HG03378 (cell line): ENCODE data around the gene PTPRK.

Experiments
- ATAC-seq: cut with Tn5 transposase; IDR thresholded peaks from one replicate; pipeline ENCODE4 v1.9.1; 2021; ENCODE audit warnings: mild to moderate bottlenecking, moderate library complexity; ENCODE audit not compliant: unreplicated experiment

Gene PTPRK

GRCh38 chr6:128252341-128253176 is 267.8 kb downstream of the PTPRK start:
- ATAC-seq: peak; percentile 57

GRCh38 chr6:128251445-128252340 is 268.7 kb downstream of the PTPRK start:
- ATAC-seq: no peak

- ATAC-seq: no peak
Measured at GRCh38 chr6:128250370-128251070, 269.9 kb downstream of the PTPRK start.

GRCh38 chr6:128249429-128249828 is 271.0 kb downstream of the PTPRK start:
- ATAC-seq: no peak

- no peak for ATAC-seq
Measured at GRCh38 chr6:128246472-128247260, 273.7 kb downstream of the PTPRK start.

GRCh38 chr6:128244751-128245405 is 275.5 kb downstream of the PTPRK start:
- ATAC-seq: no peak

- no peak for ATAC-seq
Measured at GRCh38 chr6:128242765-128243403, 277.5 kb downstream of the PTPRK start.

- peak; percentile 39 for ATAC-seq
Measured at GRCh38 chr6:128241216-128241615, 279.2 kb downstream of the PTPRK start.

- ATAC-seq: peak; percentile 72
Measured at GRCh38 chr6:128240024-128240428, 280.4 kb downstream of the PTPRK start.

GRCh38 chr6:128239146-128239545 is 281.3 kb downstream of the PTPRK start:
- no peak for ATAC-seq

- ATAC-seq: no peak
Measured at GRCh38 chr6:128238225-128238624, 282.2 kb downstream of the PTPRK start.

- no peak for ATAC-seq
Measured at GRCh38 chr6:128235556-128235955, 284.8 kb downstream of the PTPRK start.

GRCh38 chr6:128233531-128233930 is 286.9 kb downstream of the PTPRK start:
- ATAC-seq: no peak

GRCh38 chr6:128230267-128230989 is 290.0 kb downstream of the PTPRK start:
- ATAC-seq: no peak

GRCh38 chr6:128225612-128226011 is 294.8 kb downstream of the PTPRK start:
- no peak for ATAC-seq

- ATAC-seq: no peak
Measured at GRCh38 chr6:128216917-128217316, 303.5 kb downstream of the PTPRK start.

- ATAC-seq: no peak
Measured at GRCh38 chr6:128209771-128210170, 310.6 kb downstream of the PTPRK start.

- ATAC-seq: no peak
Measured at GRCh38 chr6:128208851-128209580, 311.4 kb downstream of the PTPRK start.
